Aorta (tissue), 5 donors: ENCODE measurements around the gene MYO18A. TPM values are rescaled to one million over a fixed set of nuclear protein-coding genes. Genes with fewer than 3 reads are reported as not detected.

Source experiments
- ATAC-seq: fragments of 200-7000 bp; cut with Tn5 transposase; one replicate; pipeline ENCODE4 v1.9.1; 2022; ENCODE audit warnings: moderate library complexity; ENCODE audit not compliant: low FRiP score
- DNase-seq, 2 donors: peaks; one replicate each; pipeline ENCODE4 v3.0.0-alpha.2; 2020
- H3K27ac ChIP-seq, 2 donors: one replicate each; pipeline ENCODE4 v1.5.1; 2013; ENCODE audit warnings: low read length in 2 of 2, mild to moderate bottlenecking in 2 of 2, moderate library complexity in 2 of 2, control low read depth in 1 of 2, inconsistent platforms in 1 of 2, low read depth in 1 of 2
- H3K27me3 ChIP-seq, 2 donors: one replicate each; pipeline ENCODE4 v1.6.1; 2013; ENCODE audit warnings: control low read depth in 1 of 2, low read length in 1 of 2, mild to moderate bottlenecking in 1 of 2, moderate library complexity in 1 of 2; ENCODE audit not compliant: insufficient read depth in 2 of 2, control insufficient read depth in 1 of 2
- H3K36me3 ChIP-seq, 2 donors: one replicate each; pipeline ENCODE4 v1.6.1; 2013; ENCODE audit warnings: control low read depth in 1 of 2, low read length in 1 of 2, mild to moderate bottlenecking in 1 of 2; ENCODE audit not compliant: insufficient read depth in 2 of 2, control insufficient read depth in 1 of 2
- H3K4me1 ChIP-seq, 2 donors: one replicate each; pipeline ENCODE4 v1.6.1; 2013; ENCODE audit warnings: low read length in 2 of 2, control low read depth in 1 of 2, mild to moderate bottlenecking in 1 of 2, moderate library complexity in 1 of 2; ENCODE audit not compliant: insufficient read depth in 2 of 2, control insufficient read depth in 1 of 2
- H3K4me3 ChIP-seq, 2 donors: one replicate each; pipeline ENCODE4 v1.5.1; 2013; ENCODE audit warnings: low read length in 2 of 2, control low read depth in 1 of 2, mild to moderate bottlenecking in 1 of 2
- H3K9me3 ChIP-seq: one replicate; pipeline ENCODE4 v1.6.1; 2013; ENCODE audit warnings: mild to moderate bottlenecking, low read length; ENCODE audit not compliant: control insufficient read depth
- WGBS, 2 donors: extraction: QIAGEN DNeasy Blood & Tissue Kit; methylation state at CpG; one replicate each; pipeline ENCODE4 v1.1.7; 2013; 5-methylcytosine and 5-hydroxymethylcytosine counted together
- intact Hi-C, 2 donors: fragments of 100-400 bp; cut with DNase I; formaldehyde crosslinking; loops; one replicate each; pipeline versions ENCODE4 v1.14.2 to v1.15.0; 2022
- polyA plus RNA-seq, 2 donors: library from polyadenylated mRNA; stranded (reverse); fragments of 200-250 nt; gene quantifications; one replicate each; pipeline ENCODE4 v1.2.3, GENCODE V29; 2013
- total RNA-seq, 2 donors: library from RNA; stranded (reverse); fragmentation: NEBNext Ultra II Directional; extraction: Animal tissue kit (Norgen Biotek cat#: 25700); gene quantifications; one replicate each; pipeline ENCODE4 v1.2.1, GENCODE V29; 2021
- donor health status: healthy with polysubstance abuse.
- donor health status: Bipolar disorder and iron deficiency.
- donor health status: DM: no; HTN: no; CAD: no.
- donor health status: DM: no; HTN: no; CAD: no.
- donor health status: DM: yes; HTN: yes; CAD: no.

Gene MYO18A
- total and polyA plus RNA-seq, 4 donors = 17.4 to 116 (median 104) TPM

GRCh38 chr17:29141514-29141876 lies 38.7 kb downstream of the MYO18A start:
- Histone ChIP-seq H3K27me3 (no peaks in the 10 kb centered on the region), H3K27ac (peak overlapping the region in 1 of 2 donors; percentile 49), H3K9me3 (no peaks in the 10 kb centered on the region), H3K4me3 (no peak overlapping the region), H3K4me1 (no peaks in the 10 kb centered on the region), H3K36me3 (no peaks in the 10 kb centered on the region)
- ATAC-seq = no peak
- WGBS, 2 donors = 81 to 83% methylated on average over 4 of the region's 4 CpGs
- intact Hi-C loops = no loop called here
- DNase-seq = no peak

- intact Hi-C loops = no loop called here
- Histone ChIP-seq H3K4me3 (no peak overlapping the region), H3K27me3 (no peaks in the 10 kb centered on the region), H3K9me3 (no peaks in the 10 kb centered on the region), H3K27ac (peak overlapping the region; percentile 9 to 49), H3K36me3 (no peaks in the 10 kb centered on the region), H3K4me1 (no peaks in the 10 kb centered on the region)
- ATAC-seq (peak; percentile 21), DNase-seq (no peak)
- 5 to 6% methylated on average over 15 of the region's 15 CpGs for WGBS, 2 donors
These were observed 39.3 kb downstream of the MYO18A start for GRCh38 chr17:29140631-29141513.

DNA sequence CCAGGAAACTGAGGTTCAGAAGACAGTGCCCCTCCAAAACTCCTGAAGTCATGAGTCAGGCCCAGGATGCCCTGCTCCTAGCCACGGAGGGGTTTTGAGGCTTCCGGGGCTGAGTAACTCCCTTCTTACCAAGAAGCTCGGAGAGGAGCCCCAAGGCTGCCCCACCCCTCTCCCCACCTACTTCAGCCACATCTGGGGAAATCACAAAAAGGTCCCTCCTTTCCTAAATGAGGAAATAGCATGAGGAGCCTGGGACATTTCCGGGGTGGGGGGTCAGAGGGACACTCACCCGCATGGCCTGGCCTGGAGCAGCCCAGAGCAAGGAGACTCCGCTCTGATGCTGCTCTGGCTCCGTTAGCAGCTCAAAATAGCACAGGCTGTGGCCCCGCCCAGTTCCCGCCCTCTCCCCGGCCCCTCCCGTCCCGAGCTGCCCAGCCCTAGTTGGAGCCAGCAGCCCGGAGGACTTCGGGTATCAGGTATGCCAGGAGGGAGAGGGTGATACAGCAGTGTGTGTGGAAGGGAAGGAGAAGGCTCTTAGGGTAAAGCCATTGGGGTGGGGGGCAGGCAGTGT lies 40.1 kb downstream of the MYO18A start:
- no peaks in the 10 kb centered on the region for H3K27me3 ChIP-seq
- 1% methylated on average over 14 of the region's 14 CpGs for WGBS, 2 donors
- no peaks in the 10 kb centered on the region for H3K4me1 ChIP-seq
- intact Hi-C loops = no loop called here
- DNase-seq = peak; percentile 94 to 97
- peak overlapping the region; percentile 8 to 48 for H3K4me3 ChIP-seq
- peak overlapping the region; percentile 58 to 63 for H3K27ac ChIP-seq
- peak; percentile 94 for ATAC-seq
- H3K36me3 ChIP-seq = no peaks in the 10 kb centered on the region
- H3K9me3 ChIP-seq = no peaks in the 10 kb centered on the region

DNA sequence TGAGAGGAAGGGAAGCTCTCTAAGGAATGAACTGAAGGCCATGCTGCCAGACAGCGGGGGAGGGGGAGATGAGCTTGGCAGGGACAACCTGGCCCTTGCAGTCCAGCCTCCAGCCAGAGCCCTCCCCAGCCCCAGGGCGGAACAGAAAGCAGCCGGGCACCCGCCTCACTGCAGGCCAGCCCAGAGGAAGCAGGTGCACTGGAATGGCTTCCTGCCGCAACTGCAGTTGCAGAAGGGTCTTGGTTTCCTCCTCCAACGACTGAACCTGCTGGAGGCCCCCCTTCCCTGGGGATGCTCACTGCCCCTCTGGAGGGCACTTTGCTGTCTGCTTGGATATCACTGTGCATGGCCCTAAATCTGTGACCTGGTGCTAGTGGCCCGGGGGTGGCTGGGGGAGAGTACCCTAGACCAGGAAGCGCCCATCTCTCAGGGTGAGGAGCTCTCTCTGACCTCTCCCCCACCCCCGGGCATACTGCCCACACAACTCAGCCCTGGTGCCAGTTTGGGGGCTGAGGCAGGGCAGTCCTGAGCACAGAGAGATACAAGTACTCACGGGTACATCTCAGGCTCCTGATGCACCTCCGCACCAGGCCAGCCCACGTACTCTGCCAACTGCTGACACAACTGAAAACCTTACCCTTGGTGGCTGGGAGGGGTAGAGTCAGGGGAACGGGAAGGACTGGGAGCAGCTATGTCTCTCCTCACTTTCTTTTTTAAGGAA lies 41.1 kb downstream of the MYO18A start:
- ATAC-seq (peak; percentile 30), DNase-seq (peak in 1 of 2 donors; percentile 81)
- no peaks in the 10 kb centered on the region for H3K27me3 ChIP-seq
- no peaks in the 10 kb centered on the region for H3K9me3 ChIP-seq
- intact Hi-C loops = no loop called here
- WGBS, 2 donors = 6 to 8% methylated on average over 13 of the region's 13 CpGs
- H3K4me1 ChIP-seq = no peaks in the 10 kb centered on the region
- H3K4me3 ChIP-seq = no peak overlapping the region
- H3K36me3 ChIP-seq = no peaks in the 10 kb centered on the region
- H3K27ac ChIP-seq = peak overlapping the region; percentile 58 to 63

DNA sequence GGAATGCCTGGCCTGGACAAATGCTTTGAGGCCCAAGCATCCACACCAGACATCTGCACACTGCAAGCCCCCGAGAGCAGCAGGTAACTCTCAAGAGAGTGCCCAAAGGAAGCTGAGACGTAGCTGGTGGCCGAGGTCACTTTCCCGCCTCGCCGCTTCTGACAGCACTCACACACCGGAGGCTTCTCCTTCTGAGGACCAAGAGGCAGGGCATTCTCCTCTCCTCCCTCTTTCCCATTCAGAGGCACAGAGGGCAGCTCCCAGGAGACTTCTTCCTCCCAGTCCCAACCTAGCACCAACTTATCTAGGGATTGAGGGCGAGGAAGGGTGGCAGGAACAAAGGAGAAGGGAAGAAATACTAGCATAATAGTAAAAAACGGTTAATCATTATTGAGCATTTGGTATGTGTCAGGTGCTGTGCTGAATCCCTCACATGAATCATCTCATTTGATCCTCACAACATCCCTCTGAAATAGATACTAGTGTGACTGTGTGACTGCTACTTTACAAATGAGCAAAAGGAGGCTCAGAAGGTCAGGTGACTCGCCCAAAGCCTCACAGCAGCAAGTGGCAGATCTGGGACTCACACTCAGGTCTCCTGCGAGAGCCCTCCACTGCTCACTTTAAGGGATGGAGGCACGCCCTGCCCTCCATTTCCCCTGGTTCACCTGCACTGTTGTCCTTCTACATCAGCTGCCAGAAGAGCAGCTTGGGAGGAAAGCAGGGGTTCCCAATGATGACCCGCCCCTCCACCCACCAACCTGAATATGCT lies 41.8 kb downstream of the MYO18A start:
- Histone ChIP-seq H3K4me1 (no peaks in the 10 kb centered on the region), H3K9me3 (no peaks in the 10 kb centered on the region), H3K36me3 (no peaks in the 10 kb centered on the region), H3K4me3 (no peak overlapping the region), H3K27ac (no peak overlapping the region), H3K27me3 (no peaks in the 10 kb centered on the region)
- intact Hi-C loops = no loop called here
- DNase-seq (peak in 1 of 2 donors; percentile 42), ATAC-seq (no peak)
- 54 to 60% methylated on average over 13 of the region's 13 CpGs for WGBS, 2 donors

DNA sequence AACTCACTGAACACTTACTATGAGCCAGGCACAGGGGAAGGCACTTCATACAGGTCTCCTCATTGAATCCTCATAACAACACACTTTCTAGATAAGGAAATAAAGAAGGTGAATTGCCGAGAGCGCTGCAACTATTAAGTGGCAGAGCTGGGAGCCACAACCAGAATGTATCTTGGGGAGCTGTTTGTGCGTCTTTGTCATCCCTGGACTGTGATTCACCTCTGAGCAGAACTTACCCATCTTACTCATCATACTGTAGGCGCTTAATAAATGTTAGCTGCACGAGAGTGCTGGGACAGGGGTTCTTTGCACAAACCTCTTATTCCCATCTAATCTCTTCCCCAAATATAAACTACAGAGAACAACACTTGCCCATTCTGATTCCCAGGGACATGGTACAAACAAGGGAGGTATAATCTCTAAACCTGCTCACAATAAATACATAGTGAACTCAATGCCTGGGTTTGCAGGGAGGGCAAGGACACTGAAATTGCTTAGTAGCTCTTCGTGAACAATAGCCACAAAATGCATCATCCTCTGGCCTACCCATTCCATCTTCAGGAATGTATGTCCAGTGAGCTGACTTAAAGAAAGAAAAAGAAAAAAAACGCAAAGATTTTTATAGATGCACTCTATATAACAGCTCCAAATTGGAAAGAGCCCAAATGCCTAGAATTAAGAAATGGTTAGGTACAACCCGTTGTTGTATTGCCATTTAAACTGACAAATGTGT lies 43.0 kb downstream of the MYO18A start:
- 72 to 73% methylated on average over 8 of the region's 8 CpGs for WGBS, 2 donors
- H3K27ac ChIP-seq = no peak overlapping the region
- H3K27me3 ChIP-seq = no peaks in the 10 kb centered on the region
- no peak overlapping the region for H3K4me3 ChIP-seq
- intact Hi-C loops = no loop called here
- peaks cover 0 to 2% of the 10 kb centered on the region in 2 donors for H3K4me1 ChIP-seq
- no peak for ATAC-seq
- no peaks in the 10 kb centered on the region for H3K36me3 ChIP-seq
- no peak for DNase-seq
- H3K9me3 ChIP-seq = no peaks in the 10 kb centered on the region

DNA sequence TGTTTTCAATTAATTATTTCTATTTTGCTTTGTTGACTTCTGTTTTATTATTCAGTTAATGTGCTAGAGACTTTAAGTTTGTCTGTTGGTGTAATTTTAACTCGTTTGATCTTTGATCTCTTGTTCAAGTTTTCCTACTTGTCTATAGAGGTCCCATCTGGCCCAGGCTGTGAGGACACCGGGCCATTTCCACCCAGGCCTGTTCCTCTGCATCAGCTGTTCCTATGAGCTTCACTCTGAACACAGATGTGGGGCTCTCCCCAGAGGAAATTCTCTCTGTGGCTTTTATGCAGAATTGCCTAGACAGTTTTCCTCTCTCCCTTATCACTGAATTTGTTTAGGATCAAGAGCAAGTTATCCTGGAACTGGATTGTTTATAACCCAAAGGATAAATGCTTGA lies 44.7 kb downstream of the MYO18A start:
- H3K4me1 ChIP-seq = peaks cover 0 to 2% of the 10 kb centered on the region in 2 donors
- no peak overlapping the region for H3K27ac ChIP-seq
- DNase-seq = no peak
- H3K9me3 ChIP-seq = no peaks in the 10 kb centered on the region
- no peaks in the 10 kb centered on the region for H3K36me3 ChIP-seq
- H3K27me3 ChIP-seq = no peaks in the 10 kb centered on the region
- WGBS, 2 donors = 79 to 84% methylated on average over 2 of the region's 2 CpGs
- ATAC-seq = no peak
- H3K4me3 ChIP-seq = no peak overlapping the region
- intact Hi-C loops = no loop called here
